ENCODE measurements around the gene AGBL4. TPM values are rescaled to one million over a fixed set of nuclear protein-coding genes. Genes with fewer than 3 reads are reported as not detected.
A peak's percentile ranks its signal among the peaks of the same experiment; 100 is the strongest.
"Not testable (repeated sequence)": the region's sequence is repeated elsewhere in the genome, so short reads cannot be mapped to it uniquely, and the experiment has no call there.

AGBL4 gene
- total RNA-seq, 5 donors from 2014 or later (not counting 1 experiment from before 2014, with no cell fraction given), result 0.58 TPM; not detected in 4

- CTCF ChIA-PET, result no interaction called here
These were observed 730.7 kb downstream of the AGBL4 start for GRCh38 chr1:49293016-49293415.

GRCh38 chr1:49257211-49258049 lies 766.3 kb downstream of the AGBL4 start:
- H3K4me1 ChIP-seq (ENCODE audit: control insufficient read depth in 1 of 2, extremely low read depth in 1 of 2, insufficient read depth in 2 of 2, low read length in 2 of 2); H3K9me3 ChIP-seq; H3K36me3 ChIP-seq (ENCODE audit: control insufficient read depth in 2 of 2, extremely low read depth in 1 of 2, insufficient read depth in 1 of 2, low read length in 1 of 2); POLR2A ChIA-PET; H3K27me3 Mint-ChIP-seq; H3K4me3 ChIP-seq (ENCODE audit: control insufficient read depth in 1 of 2, extremely low read depth in 1 of 2, low read length in 1 of 2); H3K27ac Mint-ChIP-seq; CTCF ChIA-PET; H3K27me3 ChIP-seq (replicated peaks in 1 of 2; ENCODE audit: control insufficient read depth in 2 of 2, extremely low read depth in 1 of 2, insufficient read depth in 2 of 2, low read length in 1 of 2); H3K27ac ChIP-seq (ENCODE audit: low read length); H3K36me3 Mint-ChIP-seq; H3K4me1 Mint-ChIP-seq: not testable (repeated sequence)
- DNase-seq (peak in 6 of 35 experiments; percentile 0 to 41 (median 8)), ATAC-seq (replicated peaks in 1 of 4) (peak in 1 of 4 experiments; percentile 18)
- Mint-ChIP-seq H3K9me3 (peaks cover 5 to 23% (median 22%) of the 10 kb centered on the region in 3 donors), H3K4me3 (peak overlapping the region in 1 of 3 donors; percentile 34)
- 85% methylated on average over 31 of the region's 32 CpGs for WGBS (ENCODE audit: insufficient coverage)

More at GRCh38 chr1:49293016-49293415, 730.7 kb downstream of the AGBL4 start:
- Mint-ChIP-seq H3K4me3 (no peak overlapping the region), H3K9me3 (peaks cover 11 to 20% (median 13%) of the 10 kb centered on the region in 3 donors), H3K36me3 (no peaks in the 10 kb centered on the region), H3K27me3 (no peaks in the 10 kb centered on the region), H3K27ac (no peak overlapping the region), H3K4me1 (no peaks in the 10 kb centered on the region)
- Histone ChIP-seq H3K27ac (ENCODE audit: low read length) (no peak overlapping the region), H3K36me3 (ENCODE audit: control insufficient read depth in 2 of 2, extremely low read depth in 1 of 2, insufficient read depth in 1 of 2, low read length in 1 of 2) (no peaks in the 10 kb centered on the region), H3K27me3 (replicated peaks in 1 of 2; ENCODE audit: control insufficient read depth in 2 of 2, extremely low read depth in 1 of 2, insufficient read depth in 2 of 2, low read length in 1 of 2) (no peaks in the 10 kb centered on the region), H3K4me3 (ENCODE audit: control insufficient read depth in 1 of 2, extremely low read depth in 1 of 2, low read length in 1 of 2) (no peak overlapping the region), H3K4me1 (ENCODE audit: control insufficient read depth in 1 of 2, extremely low read depth in 1 of 2, insufficient read depth in 2 of 2, low read length in 2 of 2) (no peaks in the 10 kb centered on the region), H3K9me3 (peaks cover 2% of the 10 kb centered on the region)
- WGBS (ENCODE audit: insufficient coverage), result 83% methylated on average over 3 of the region's 4 CpGs
- ATAC-seq (replicated peaks in 1 of 4), result no peak
- POLR2A ChIA-PET, result no interaction called here
- DNase-seq, result no peak

- H3K9me3 ChIP-seq, result no peaks in the 10 kb centered on the region
- no peaks in the 10 kb centered on the region for H3K27me3 Mint-ChIP-seq
- ChIA-PET CTCF (no interaction called here), POLR2A (no interaction called here)
- no peaks in the 10 kb centered on the region for H3K4me1 ChIP-seq (ENCODE audit: control insufficient read depth in 1 of 2, extremely low read depth in 1 of 2, insufficient read depth in 2 of 2, low read length in 2 of 2)
- H3K36me3 Mint-ChIP-seq, result no peaks in the 10 kb centered on the region
- H3K4me3 Mint-ChIP-seq, result no peak overlapping the region
- no peaks in the 10 kb centered on the region for H3K4me1 Mint-ChIP-seq
- no peak for ATAC-seq (replicated peaks in 1 of 4)
- no peak overlapping the region for H3K4me3 ChIP-seq (ENCODE audit: control insufficient read depth in 1 of 2, extremely low read depth in 1 of 2, low read length in 1 of 2)
- H3K9me3 Mint-ChIP-seq, result peaks cover 9 to 35% (median 28%) of the 10 kb centered on the region in 3 donors
- DNase-seq, result no peak
- H3K27me3 ChIP-seq (replicated peaks in 1 of 2; ENCODE audit: control insufficient read depth in 2 of 2, extremely low read depth in 1 of 2, insufficient read depth in 2 of 2, low read length in 1 of 2), result peaks cover 0 to 7% of the 10 kb centered on the region in 2 experiments
- no peaks in the 10 kb centered on the region for H3K36me3 ChIP-seq (ENCODE audit: control insufficient read depth in 2 of 2, extremely low read depth in 1 of 2, insufficient read depth in 1 of 2, low read length in 1 of 2)
- H3K27ac ChIP-seq (ENCODE audit: low read length), result no peak overlapping the region
- no peak overlapping the region for H3K27ac Mint-ChIP-seq
These were observed 770.8 kb downstream of the AGBL4 start for GRCh38 chr1:49252917-49253316.

GRCh38 chr1:49251019-49251784 lies 772.6 kb downstream of the AGBL4 start:
- Mint-ChIP-seq H3K4me1 (no peaks in the 10 kb centered on the region), H3K27ac (no peak overlapping the region), H3K4me3 (no peak overlapping the region), H3K36me3 (no peaks in the 10 kb centered on the region), H3K27me3 (no peaks in the 10 kb centered on the region), H3K9me3 (peaks cover 9 to 33% (median 24%) of the 10 kb centered on the region in 3 donors)
- ChIA-PET CTCF (no interaction called here), POLR2A (interaction anchor here in 1 of 2 donors (0.5 kb wide), 1 partner anchor 804 kb away, joined by 3 read pairs; no protein-coding TSS in a partner anchor)
- no peak for DNase-seq
- Histone ChIP-seq H3K9me3 (no peaks in the 10 kb centered on the region), H3K27ac (ENCODE audit: low read length) (no peak overlapping the region), H3K4me3 (ENCODE audit: control insufficient read depth in 1 of 2, extremely low read depth in 1 of 2, low read length in 1 of 2) (no peak overlapping the region), H3K36me3 (ENCODE audit: control insufficient read depth in 2 of 2, extremely low read depth in 1 of 2, insufficient read depth in 1 of 2, low read length in 1 of 2) (no peaks in the 10 kb centered on the region), H3K27me3 (replicated peaks in 1 of 2; ENCODE audit: control insufficient read depth in 2 of 2, extremely low read depth in 1 of 2, insufficient read depth in 2 of 2, low read length in 1 of 2) (peaks cover 0 to 7% of the 10 kb centered on the region in 2 experiments), H3K4me1 (ENCODE audit: control insufficient read depth in 1 of 2, extremely low read depth in 1 of 2, insufficient read depth in 2 of 2, low read length in 2 of 2) (no peaks in the 10 kb centered on the region)
- 92% methylated on average over 1 of the region's 2 CpGs for WGBS (ENCODE audit: insufficient coverage)
- ATAC-seq (replicated peaks in 1 of 4), result no peak

GRCh38 chr1:49240709-49241221 lies 783.0 kb downstream of the AGBL4 start:
- Histone ChIP-seq H3K36me3 (ENCODE audit: control insufficient read depth in 2 of 2, extremely low read depth in 1 of 2, insufficient read depth in 1 of 2, low read length in 1 of 2) (no peaks in the 10 kb centered on the region), H3K9me3 (no peaks in the 10 kb centered on the region), H3K27me3 (replicated peaks in 1 of 2; ENCODE audit: control insufficient read depth in 2 of 2, extremely low read depth in 1 of 2, insufficient read depth in 2 of 2, low read length in 1 of 2) (no peaks in the 10 kb centered on the region), H3K4me1 (ENCODE audit: control insufficient read depth in 1 of 2, extremely low read depth in 1 of 2, insufficient read depth in 2 of 2, low read length in 2 of 2) (no peaks in the 10 kb centered on the region), H3K4me3 (ENCODE audit: control insufficient read depth in 1 of 2, extremely low read depth in 1 of 2, low read length in 1 of 2) (no peak overlapping the region), H3K27ac (ENCODE audit: low read length) (no peak overlapping the region)
- no peak for ATAC-seq (replicated peaks in 1 of 4)
- H3K9me3 Mint-ChIP-seq, result peaks cover 7 to 8% (median 7%) of the 10 kb centered on the region in 3 donors
- H3K27me3 Mint-ChIP-seq, result peaks cover 0 to 4% of the 10 kb centered on the region in 2 donors
- 80% methylated on average over 1 of the region's 1 CpG for WGBS (ENCODE audit: insufficient coverage)
- ChIA-PET CTCF (no interaction called here), POLR2A (no interaction called here)
- no peak overlapping the region for H3K4me3 Mint-ChIP-seq
- H3K4me1 Mint-ChIP-seq, result no peaks in the 10 kb centered on the region
- no peak overlapping the region for H3K27ac Mint-ChIP-seq
- H3K36me3 Mint-ChIP-seq, result no peaks in the 10 kb centered on the region
- no peak for DNase-seq

- H3K27ac ChIP-seq (ENCODE audit: low read length), result no peak overlapping the region
These were observed 788.8 kb downstream of the AGBL4 start for GRCh38 chr1:49234988-49235387.

More at GRCh38 chr1:49234988-49235387, 788.8 kb downstream of the AGBL4 start:
- H3K4me3 Mint-ChIP-seq, result no peak overlapping the region
- ChIA-PET CTCF (no interaction called here), POLR2A (no interaction called here)
- no peaks in the 10 kb centered on the region for H3K4me1 ChIP-seq (ENCODE audit: control insufficient read depth in 1 of 2, extremely low read depth in 1 of 2, insufficient read depth in 2 of 2, low read length in 2 of 2)
- H3K36me3 Mint-ChIP-seq, result no peaks in the 10 kb centered on the region
- H3K9me3 Mint-ChIP-seq, result peaks cover 7 to 8% (median 7%) of the 10 kb centered on the region in 3 donors
- H3K36me3 ChIP-seq (ENCODE audit: control insufficient read depth in 2 of 2, extremely low read depth in 1 of 2, insufficient read depth in 1 of 2, low read length in 1 of 2), result no peaks in the 10 kb centered on the region
- no peaks in the 10 kb centered on the region for H3K9me3 ChIP-seq
- DNase-seq, result no peak
- peaks cover 0 to 4% of the 10 kb centered on the region in 2 donors for H3K27me3 Mint-ChIP-seq
- H3K4me3 ChIP-seq (ENCODE audit: control insufficient read depth in 1 of 2, extremely low read depth in 1 of 2, low read length in 1 of 2), result no peak overlapping the region
- WGBS (ENCODE audit: insufficient coverage), result no CpG with 5 or more reads among the region's 1 CpG
- H3K4me1 Mint-ChIP-seq, result no peaks in the 10 kb centered on the region
- ATAC-seq (replicated peaks in 1 of 4), result no peak
- H3K27me3 ChIP-seq (replicated peaks in 1 of 2; ENCODE audit: control insufficient read depth in 2 of 2, extremely low read depth in 1 of 2, insufficient read depth in 2 of 2, low read length in 1 of 2), result no peaks in the 10 kb centered on the region
- no peak overlapping the region for H3K27ac Mint-ChIP-seq
